GM12874 (cell line): ENCODE measurements around the gene CTDP1.

Source experiments
- CTCF ChIP-seq: IDR thresholded peaks from 2 replicates; pipeline ENCODE4 v1.5.1; 2011; ENCODE audit warnings: low read depth, mild to moderate bottlenecking, control low read depth, low read length, moderate library complexity; ENCODE audit not compliant: insufficient read depth

The CTDP1 gene

GRCh38 chr18:79784071-79784913 lies 104.7 kb downstream of the CTDP1 start:
- no peak for TF ChIP-seq CTCF

GRCh38 chr18:79784965-79785770 lies 105.6 kb downstream of the CTDP1 start:
- no peak for TF ChIP-seq CTCF

GRCh38 chr18:79785831-79786230 lies 106.2 kb downstream of the CTDP1 start:
- no peak for TF ChIP-seq CTCF

GRCh38 chr18:79786304-79786703 lies 106.7 kb downstream of the CTDP1 start:
- TF ChIP-seq CTCF: no peak

GRCh38 chr18:79786786-79787526 lies 107.4 kb downstream of the CTDP1 start:
- no peak for TF ChIP-seq CTCF

- TF ChIP-seq CTCF: no peak
These were observed 107.9 kb downstream of the CTDP1 start for GRCh38 chr18:79787527-79787864.
